HUES48 (cell line): Measurements from ENCODE around the gene METTL22.
A peak's percentile ranks its signal among the peaks of the same experiment; 100 is the strongest.

ENCODE experiments used
- H3K27ac ChIP-seq: one replicate; pipeline ENCODE4 v1.7.0; 2013; ENCODE audit warnings: low read depth, low read length, inconsistent platforms
- H3K27me3 ChIP-seq: 2 replicates; pipeline ENCODE4 v1.6.1; 2013; ENCODE audit warnings: mild to moderate bottlenecking, low read length; ENCODE audit not compliant: control insufficient read depth, insufficient read depth
- H3K36me3 ChIP-seq: 2 replicates; pipeline ENCODE4 v1.6.1; 2013; ENCODE audit warnings: low read length; ENCODE audit not compliant: control insufficient read depth, insufficient read depth
- H3K4me1 ChIP-seq: 2 replicates; pipeline ENCODE4 v1.6.1; 2013; ENCODE audit warnings: mild to moderate bottlenecking, low read length; ENCODE audit not compliant: control insufficient read depth, insufficient read depth
- H3K4me3 ChIP-seq: 2 replicates; pipeline ENCODE4 v1.5.1; 2013; ENCODE audit warnings: mild to moderate bottlenecking, low read depth, low read length
- H3K9ac ChIP-seq: 2 replicates; pipeline ENCODE4 v1.6.1; 2013; ENCODE audit warnings: mild to moderate bottlenecking, low read depth, low read length, moderate library complexity
- H3K9me3 ChIP-seq: 2 replicates; pipeline ENCODE4 v1.6.1; 2013; ENCODE audit warnings: low read length; ENCODE audit not compliant: control insufficient read depth, insufficient read depth

The METTL22 gene, protein sequence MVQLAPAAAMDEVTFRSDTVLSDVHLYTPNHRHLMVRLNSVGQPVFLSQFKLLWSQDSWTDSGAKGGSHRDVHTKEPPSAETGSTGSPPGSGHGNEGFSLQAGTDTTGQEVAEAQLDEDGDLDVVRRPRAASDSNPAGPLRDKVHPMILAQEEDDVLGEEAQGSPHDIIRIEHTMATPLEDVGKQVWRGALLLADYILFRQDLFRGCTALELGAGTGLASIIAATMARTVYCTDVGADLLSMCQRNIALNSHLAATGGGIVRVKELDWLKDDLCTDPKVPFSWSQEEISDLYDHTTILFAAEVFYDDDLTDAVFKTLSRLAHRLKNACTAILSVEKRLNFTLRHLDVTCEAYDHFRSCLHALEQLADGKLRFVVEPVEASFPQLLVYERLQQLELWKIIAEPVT

DNA sequence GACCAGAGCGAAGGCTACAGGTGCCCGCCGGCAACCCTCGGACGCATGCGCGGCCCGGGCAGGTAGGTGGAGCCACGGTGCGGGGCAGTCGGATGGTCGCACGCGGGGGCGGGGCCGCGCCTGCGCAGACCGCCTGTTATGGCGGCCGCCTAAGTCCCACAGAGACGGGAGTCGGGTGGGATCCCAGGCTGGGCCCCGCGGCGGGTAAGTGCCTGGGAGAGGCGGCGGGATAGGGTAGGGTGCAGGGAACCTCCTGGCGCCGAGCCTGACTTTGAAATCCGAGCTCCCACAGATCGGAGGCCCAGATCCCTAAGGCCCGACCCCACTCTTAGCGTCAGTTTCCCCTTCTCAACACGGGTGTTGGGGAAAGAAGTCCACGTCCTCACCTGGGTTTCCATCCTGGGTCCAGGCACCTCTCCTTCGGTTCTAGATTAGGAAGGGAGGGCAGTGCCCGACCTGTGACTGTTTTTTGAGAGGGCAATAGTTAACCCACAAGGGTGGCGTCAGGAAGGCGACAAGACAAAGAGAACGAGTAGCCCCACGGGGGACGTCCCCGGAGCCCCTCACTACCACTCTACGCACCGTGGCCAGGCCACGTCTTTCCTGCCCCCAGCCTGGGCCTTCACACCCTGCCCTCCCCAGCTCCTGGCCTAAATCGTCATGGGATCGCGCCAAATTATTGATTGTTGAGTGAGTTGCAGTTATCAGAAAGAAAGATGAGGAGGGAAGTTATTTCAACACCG lies at the start of gene METTL22:
METTL22 (plus strand) TSS at position 127 of the 743 bp plus-strand sequence. CDS start 3,968 bp downstream, outside the sequence.
- H3K27me3 ChIP-seq = no peaks in the 10 kb centered on the region
- peak within 1 kb of the TSS; percentile 97 for H3K9ac ChIP-seq
- 0 out of 2 replicates have a peak, but pooled peaks cover 5% of the 10 kb centered on the region for H3K4me1 ChIP-seq
- H3K4me3 ChIP-seq = peak within 1 kb of the TSS; percentile 99
- H3K36me3 ChIP-seq = peaks cover 29% of the 10 kb centered on the region
- peak within 1 kb of the TSS; percentile 82 for H3K27ac ChIP-seq
- H3K9me3 ChIP-seq = no peaks in the 10 kb centered on the region

DNA sequence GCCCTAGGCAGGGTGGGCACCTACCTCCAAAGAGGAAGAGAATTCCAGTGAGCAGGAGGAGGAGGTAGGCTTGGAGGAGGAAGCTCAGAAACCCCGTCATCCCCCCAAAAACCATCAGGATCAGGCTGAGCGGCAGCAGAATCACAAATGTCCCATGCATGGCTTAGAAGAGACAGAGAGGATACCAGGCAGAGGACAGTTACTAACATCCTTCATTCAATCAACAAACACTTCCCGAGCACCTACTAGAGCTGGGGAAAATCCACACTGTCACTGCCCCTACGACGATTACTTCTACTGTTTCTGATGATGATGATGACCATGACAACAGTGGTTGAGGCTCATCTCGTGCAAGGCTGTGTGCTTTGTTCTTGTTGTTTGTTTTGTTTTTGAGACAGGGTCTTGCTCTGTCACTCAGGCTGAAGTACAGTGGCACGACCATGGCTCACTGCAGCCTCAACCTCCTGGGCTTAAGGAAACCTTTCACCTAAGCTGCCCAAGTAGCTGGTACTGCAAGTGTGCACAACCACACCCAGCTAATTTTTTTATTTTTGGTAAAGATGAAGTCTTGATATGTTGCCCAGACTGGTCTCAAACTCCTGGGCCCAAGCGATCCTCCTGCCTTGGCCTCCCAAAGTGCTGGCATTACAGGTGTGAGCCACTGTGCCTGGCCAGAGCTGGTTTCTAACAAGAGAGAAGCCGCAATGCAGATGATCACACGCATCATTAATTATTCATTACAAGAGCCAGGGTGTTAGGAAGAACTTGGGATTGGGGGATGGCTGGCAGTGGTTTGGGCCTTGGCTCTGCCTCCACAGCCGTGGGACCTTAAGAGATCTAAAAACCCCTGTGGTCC lies 49.2 kb upstream of the METTL22 start:
- Histone ChIP-seq H3K27ac (no peak overlapping the region), H3K9ac (no peak overlapping the region; the same call in 1 of the 2 replicates), H3K27me3 (no peaks in the 10 kb centered on the region)

DNA sequence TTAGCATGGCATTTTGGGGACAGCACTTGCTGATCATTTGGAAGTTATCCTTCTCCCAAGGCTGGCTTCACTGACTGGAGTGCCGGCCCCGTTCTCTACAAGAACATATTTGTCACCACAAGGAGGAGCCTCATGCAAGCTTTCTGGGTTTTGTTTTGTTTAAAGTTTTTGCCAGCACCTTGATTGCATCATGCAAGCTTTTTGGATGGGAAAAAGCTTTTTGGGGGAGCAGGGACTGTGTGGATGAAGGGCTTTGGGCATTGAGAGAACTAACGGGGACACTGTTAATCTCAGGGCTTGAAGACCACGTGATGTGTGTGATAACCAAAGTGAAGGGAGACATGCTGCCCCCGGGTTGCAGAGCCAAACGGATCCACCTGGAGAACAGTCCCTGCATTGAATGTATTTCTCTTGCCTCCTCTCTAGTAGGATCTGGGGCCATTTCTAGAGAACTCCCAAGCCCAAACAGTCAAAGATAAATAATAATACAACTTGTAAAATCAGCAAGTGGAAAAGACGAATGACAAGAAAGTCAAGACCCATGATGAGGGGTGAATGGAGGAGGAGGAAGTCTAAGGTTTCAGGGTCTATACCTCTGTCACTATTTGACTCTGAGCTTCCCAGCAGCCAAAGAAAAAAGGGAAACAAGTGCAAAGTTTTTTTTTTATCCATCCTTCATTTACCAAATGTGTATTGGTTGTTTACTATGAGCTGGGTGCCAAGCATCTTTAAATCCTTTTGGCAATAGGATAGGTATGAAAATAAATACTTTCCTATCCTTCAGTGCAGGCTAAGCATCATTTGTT lies 48.4 kb upstream of the METTL22 start:
- Histone ChIP-seq H3K4me3 (no peak overlapping the region), H3K9ac (peak overlapping the region; percentile 34; the same call in 1 of the 2 replicates), H3K4me1 (peaks cover 31% of the 10 kb centered on the region), H3K36me3 (no peaks in the 10 kb centered on the region), H3K9me3 (no peaks in the 10 kb centered on the region), H3K27ac (peak overlapping the region; percentile 70), H3K27me3 (no peaks in the 10 kb centered on the region)

More for the DNA sequence above, 49.2 kb upstream of the METTL22 start:
- Histone ChIP-seq H3K9me3 (no peaks in the 10 kb centered on the region), H3K4me3 (no peak overlapping the region), H3K4me1 (peaks cover 33% of the 10 kb centered on the region), H3K36me3 (no peaks in the 10 kb centered on the region)

DNA sequence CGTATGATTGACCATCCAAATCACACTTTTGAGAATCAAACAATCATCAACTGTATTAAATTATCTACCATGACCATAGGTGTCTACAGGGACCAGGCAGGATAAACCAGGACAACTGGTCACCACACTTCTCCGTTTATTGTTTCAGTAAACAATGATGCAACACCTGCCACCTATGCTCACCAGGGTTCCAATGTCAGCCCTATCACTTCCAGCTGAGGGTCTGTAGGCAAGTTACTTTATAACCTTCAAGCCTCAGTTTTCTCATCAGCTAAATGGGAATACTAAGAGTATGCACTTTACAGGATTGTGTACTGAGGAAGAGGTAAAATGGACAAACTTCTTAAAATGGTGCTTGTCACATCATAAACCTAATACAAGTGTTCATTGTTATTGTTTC lies 46.1 kb upstream of the METTL22 start:
- H3K4me1 ChIP-seq = peaks cover 25% of the 10 kb centered on the region
- H3K9me3 ChIP-seq = no peaks in the 10 kb centered on the region
- H3K4me3 ChIP-seq = no peak overlapping the region
- H3K9ac ChIP-seq = no peak overlapping the region
- H3K27me3 ChIP-seq = no peaks in the 10 kb centered on the region
- no peaks in the 10 kb centered on the region for H3K36me3 ChIP-seq
- no peak overlapping the region for H3K27ac ChIP-seq

DNA sequence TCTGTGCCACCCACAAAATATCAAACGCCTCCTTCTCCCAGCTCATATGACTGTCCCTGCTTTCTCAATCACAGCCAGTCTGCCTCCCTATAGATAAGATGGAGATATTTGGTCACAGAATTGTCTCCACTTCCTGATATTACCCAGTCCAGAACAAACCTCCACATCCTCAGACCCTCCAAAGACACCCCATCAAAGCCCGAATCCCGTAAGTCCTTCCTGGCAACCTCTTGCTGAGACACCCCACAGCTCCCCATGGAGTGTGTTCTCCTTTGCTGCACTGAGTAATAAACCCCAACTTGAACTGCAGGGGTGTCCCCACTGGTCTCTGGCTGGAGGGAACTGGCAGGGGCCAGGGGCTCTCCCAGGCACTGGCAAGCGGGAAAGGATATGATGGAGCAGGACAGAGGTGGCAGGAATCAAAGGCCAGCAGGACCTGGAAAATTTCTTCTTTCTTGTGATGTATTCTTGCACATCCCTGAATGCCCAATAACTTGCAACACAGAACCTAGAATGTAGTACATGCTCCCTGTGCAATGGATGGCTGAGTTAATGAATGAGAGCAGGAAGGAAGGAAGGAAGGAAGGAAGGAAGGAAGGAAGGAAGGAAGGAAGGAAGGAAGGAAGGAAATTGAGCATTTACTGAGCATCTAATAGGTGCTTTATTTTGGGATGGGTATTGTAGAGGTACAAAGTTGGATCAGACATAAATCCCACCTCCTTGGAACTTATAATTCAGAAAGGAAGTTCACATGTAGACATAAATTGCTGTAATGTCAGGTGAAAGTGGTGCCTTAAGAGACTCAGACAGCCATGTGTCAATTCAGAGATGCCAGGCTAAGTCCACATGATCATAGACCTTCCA lies 45.1 kb upstream of the METTL22 start:
- Histone ChIP-seq H3K4me3 (no peak overlapping the region), H3K4me1 (peaks cover 16% of the 10 kb centered on the region), H3K9ac (no peak overlapping the region), H3K27me3 (no peaks in the 10 kb centered on the region), H3K9me3 (no peaks in the 10 kb centered on the region), H3K36me3 (no peaks in the 10 kb centered on the region), H3K27ac (no peak overlapping the region)

DNA sequence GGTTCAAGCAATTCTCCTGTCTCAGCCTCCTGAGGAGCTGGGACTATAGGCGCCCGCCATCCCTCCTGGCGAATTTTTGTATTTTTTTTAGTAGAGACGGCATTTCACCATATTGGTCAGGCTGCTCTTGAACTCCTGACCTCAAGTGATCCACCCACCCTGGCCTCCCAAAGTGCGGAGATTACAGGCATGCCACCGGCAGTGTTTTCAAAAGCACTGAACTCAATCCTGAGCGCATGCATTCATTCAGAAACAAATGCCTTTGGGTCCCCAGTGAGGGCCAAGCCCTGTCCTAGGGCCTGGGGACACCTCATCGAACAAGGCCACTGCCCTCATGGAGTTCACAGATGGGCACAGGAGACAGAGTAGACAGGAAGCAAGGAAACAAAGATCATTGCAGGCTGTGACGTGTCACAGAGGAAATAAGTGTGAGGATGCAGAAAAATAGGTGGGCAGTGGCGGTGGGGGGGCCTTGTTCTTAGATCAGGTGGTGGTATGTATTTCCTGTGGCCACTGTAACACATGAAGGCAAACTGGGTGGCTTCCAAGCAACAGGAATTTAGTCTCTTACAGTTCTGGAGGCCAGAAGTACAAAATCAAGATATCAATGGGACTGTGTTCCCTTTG lies 43.7 kb upstream of the METTL22 start:
- no peak overlapping the region for H3K4me3 ChIP-seq
- H3K27ac ChIP-seq = no peak overlapping the region
- H3K9me3 ChIP-seq = no peaks in the 10 kb centered on the region
- no peak overlapping the region for H3K9ac ChIP-seq
- no peaks in the 10 kb centered on the region for H3K36me3 ChIP-seq
- H3K4me1 ChIP-seq = peaks cover 9% of the 10 kb centered on the region; the same call in 1 of the 2 replicates
- H3K27me3 ChIP-seq = no peaks in the 10 kb centered on the region

DNA sequence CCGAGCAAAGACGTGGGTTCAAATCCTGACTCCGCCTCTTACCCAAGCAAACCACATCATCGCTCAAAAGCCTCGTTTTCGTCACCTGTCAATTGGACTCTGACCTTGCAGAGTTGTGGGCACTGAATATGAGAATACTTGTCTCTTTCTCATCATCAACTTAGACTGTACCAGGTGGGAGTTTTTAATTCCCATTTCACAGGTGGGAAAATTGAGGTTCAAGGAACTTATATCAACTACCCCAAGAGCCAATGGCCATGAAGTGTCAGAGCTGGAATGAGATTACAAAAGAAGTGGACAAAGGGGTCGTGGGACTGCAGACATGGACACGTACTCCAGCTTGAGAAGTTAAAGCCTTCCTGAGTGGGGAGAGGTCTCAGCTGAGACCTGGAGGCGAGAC lies 41.9 kb upstream of the METTL22 start:
- Histone ChIP-seq H3K9ac (no peak overlapping the region), H3K9me3 (no peaks in the 10 kb centered on the region), H3K27ac (no peak overlapping the region), H3K36me3 (no peaks in the 10 kb centered on the region), H3K4me1 (peaks cover 5% of the 10 kb centered on the region; the same call in 1 of the 2 replicates), H3K27me3 (no peaks in the 10 kb centered on the region), H3K4me3 (no peak overlapping the region)

DNA sequence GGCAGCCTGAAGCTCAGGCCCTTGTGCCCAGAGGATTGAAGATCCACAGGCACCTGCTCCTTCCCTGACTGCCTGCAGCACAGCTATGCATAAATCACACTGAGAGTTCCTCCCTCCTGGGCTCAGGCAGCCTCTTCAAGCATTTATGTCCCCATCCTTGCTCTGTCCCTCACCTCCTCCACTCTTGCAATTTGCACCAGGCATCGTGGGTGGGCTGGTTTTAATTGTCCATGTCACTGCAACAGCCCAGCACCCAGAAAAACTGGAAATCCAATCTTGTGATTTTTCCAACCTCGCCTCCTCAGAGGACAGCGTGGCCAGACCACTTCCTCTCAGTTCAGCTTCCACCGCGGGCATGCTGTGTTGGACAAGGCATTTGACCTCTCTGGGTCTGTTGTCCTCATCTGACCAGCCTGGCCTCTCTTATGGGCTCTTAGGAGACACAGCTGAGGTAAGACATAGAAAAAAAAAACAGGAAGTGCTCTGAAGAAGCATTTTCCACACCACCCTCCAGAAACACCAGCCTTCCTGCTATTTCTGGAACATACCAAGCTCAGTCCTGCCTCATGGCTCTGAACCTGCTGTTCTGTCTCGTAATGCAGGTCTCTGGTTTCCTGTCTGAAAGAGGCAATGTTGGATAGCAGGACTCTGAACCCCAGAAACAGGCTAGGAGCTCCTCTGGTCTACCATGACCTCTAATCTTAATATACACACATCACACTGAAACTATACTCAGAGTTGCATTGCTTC lies 39.5 kb upstream of the METTL22 start:
- H3K4me3 ChIP-seq = no peak overlapping the region
- H3K9me3 ChIP-seq = no peaks in the 10 kb centered on the region
- no peak overlapping the region for H3K9ac ChIP-seq
- H3K27ac ChIP-seq = no peak overlapping the region
- no peaks in the 10 kb centered on the region for H3K36me3 ChIP-seq
- H3K4me1 ChIP-seq = peaks cover 5% of the 10 kb centered on the region; the same call in 1 of the 2 replicates
- H3K27me3 ChIP-seq = peaks cover 8% of the 10 kb centered on the region

DNA sequence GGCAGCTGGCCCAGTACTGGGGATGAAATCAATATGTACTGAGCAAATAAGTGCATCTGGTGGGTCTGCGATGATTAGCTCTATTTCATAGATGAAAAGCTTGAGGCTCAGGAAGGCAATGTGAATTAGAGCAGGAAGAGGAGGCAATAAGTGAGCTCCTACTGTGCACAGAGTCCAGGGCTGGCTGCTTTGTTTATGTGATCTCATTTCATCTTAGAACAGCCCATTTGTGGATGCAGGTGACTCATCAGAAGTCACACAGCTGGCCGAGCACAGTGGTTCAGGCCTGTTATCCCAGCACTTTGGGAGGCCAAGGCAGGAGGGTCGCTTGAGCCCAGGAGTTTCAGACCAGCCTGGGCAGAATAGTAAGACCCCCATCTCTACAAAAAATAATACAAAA lies 38.3 kb upstream of the METTL22 start:
- Histone ChIP-seq H3K4me1 (peaks cover 6% of the 10 kb centered on the region; the same call in 1 of the 2 replicates), H3K27ac (no peak overlapping the region), H3K9me3 (no peaks in the 10 kb centered on the region), H3K4me3 (no peak overlapping the region), H3K27me3 (peaks cover 19% of the 10 kb centered on the region), H3K9ac (no peak overlapping the region), H3K36me3 (no peaks in the 10 kb centered on the region)
